KMS-11 (cell line): ENCODE data around the gene BOD1.

Experiments used
- H2AFZ ChIP-seq: fragments of 200-600 bp; sonication (generic); 2 replicates; pipeline ENCODE4 v1.6.1; 2016; ENCODE audit warnings: antibody characterized with exemption, mixed run types, low read depth
- H3K27ac ChIP-seq: fragments of 200-600 bp; sonication (generic); 2 replicates; pipeline ENCODE4 v1.6.1; 2016; ENCODE audit warnings: mild to moderate bottlenecking, mixed run types
- H3K27me3 ChIP-seq: fragments of 200-600 bp; sonication (generic); 2 replicates; pipeline ENCODE4 v1.6.1; 2017; ENCODE audit warnings: mild to moderate bottlenecking, low read depth, mixed run types, moderate library complexity; ENCODE audit not compliant: insufficient read depth
- H3K36me3 ChIP-seq: fragments of 200-600 bp; sonication (generic); 2 replicates; pipeline ENCODE4 v1.6.1; 2017; ENCODE audit warnings: mild to moderate bottlenecking, mixed run types; ENCODE audit not compliant: insufficient read depth
- H3K4me1 ChIP-seq: fragments of 200-600 bp; sonication (generic); 2 replicates; pipeline ENCODE4 v1.6.1; 2016; ENCODE audit warnings: mild to moderate bottlenecking, low read depth, mixed run types; ENCODE audit not compliant: poor library complexity, severe bottlenecking
- H3K4me2 ChIP-seq: fragments of 200-600 bp; sonication (generic); 2 replicates; pipeline ENCODE4 v1.7.0; 2016; ENCODE audit warnings: mild to moderate bottlenecking, mixed run types
- H3K4me3 ChIP-seq: fragments of 200-600 bp; sonication (generic); IDR thresholded peaks from 2 replicates; pipeline ENCODE4 v1.6.1; 2017; ENCODE audit warnings: low read depth, low read length, mixed read lengths; ENCODE audit not compliant: insufficient read depth
- H3K79me2 ChIP-seq: fragments of 200-600 bp; sonication (generic); 2 replicates; pipeline ENCODE4 v1.6.1; 2016; ENCODE audit warnings: low read depth, mixed run types; ENCODE audit not compliant: insufficient read depth
- H3K9ac ChIP-seq: fragments of 200-600 bp; sonication (generic); 2 replicates; pipeline ENCODE4 v1.6.1; 2016; ENCODE audit warnings: mild to moderate bottlenecking, mixed run types
- H4K20me1 ChIP-seq: fragments of 200-600 bp; sonication (generic); 2 replicates; pipeline ENCODE4 v1.6.1; 2016; ENCODE audit warnings: mild to moderate bottlenecking, mixed run types; ENCODE audit not compliant: insufficient read depth
- CTCF ChIP-seq: fragments of 200-600 bp; sonication (generic); conservative IDR thresholded peaks from 2 replicates; pipeline ENCODE4 v1.6.1; 2017; ENCODE audit warnings: low read depth, mild to moderate bottlenecking, antibody characterized with exemption, low read length, moderate library complexity, mixed read lengths

The BOD1 gene

DNA sequence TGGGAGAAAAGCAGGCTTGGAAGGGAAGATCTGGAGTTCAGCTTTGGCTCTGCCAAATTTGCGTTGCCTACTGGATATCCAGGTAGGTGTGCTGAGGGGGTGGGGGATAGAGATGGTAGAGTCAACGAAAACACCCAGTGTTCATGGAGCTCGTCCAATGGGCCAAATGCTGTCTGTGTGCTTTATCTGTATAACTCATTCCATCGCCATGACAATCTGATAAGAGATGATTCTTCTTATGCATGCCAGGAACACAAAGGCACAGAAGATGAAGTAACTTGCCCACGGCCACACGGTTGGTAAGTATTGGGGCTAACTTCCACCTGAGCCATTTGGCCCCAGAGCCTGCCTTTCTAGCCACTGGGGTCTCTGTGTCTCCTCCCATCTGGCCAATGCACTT lies 53.2 kb downstream of the BOD1 start:
- Histone ChIP-seq H3K79me2 (no peaks in the 10 kb centered on the region), H3K4me3 (no peak overlapping the region), H3K36me3 (no peaks in the 10 kb centered on the region), H3K27me3 (no peaks in the 10 kb centered on the region), H2AFZ (no peak overlapping the region), H3K4me1 (no peaks in the 10 kb centered on the region), H3K27ac (no peak overlapping the region), H3K4me2 (no peak overlapping the region), H4K20me1 (no peaks in the 10 kb centered on the region), H3K9ac (no peak overlapping the region)
- TF ChIP-seq CTCF = no peak

DNA sequence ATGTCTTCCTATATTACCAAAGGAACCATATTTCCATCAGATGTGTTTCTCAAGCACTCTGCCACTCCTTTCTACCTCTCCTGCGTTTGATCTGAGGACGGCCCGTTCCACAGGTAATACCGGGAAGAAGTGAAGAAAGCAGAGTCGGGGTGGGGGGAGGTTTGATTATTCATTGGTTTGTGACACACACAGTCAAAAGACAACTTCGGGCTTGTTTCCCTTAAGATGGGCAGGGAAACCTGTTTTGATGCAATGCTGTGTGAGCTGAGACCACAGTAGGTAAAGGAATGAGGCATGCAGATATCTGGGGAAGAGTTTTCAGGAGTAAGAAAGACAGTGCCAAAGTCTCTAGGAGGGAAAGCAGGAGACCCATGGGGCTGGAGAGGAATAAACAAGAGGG lies 54.0 kb downstream of the BOD1 start:
- H3K4me1 ChIP-seq = no peaks in the 10 kb centered on the region
- no peak overlapping the region for H3K27ac ChIP-seq
- no peak overlapping the region for H3K9ac ChIP-seq
- H3K27me3 ChIP-seq = no peaks in the 10 kb centered on the region
- H3K4me3 ChIP-seq = no peak overlapping the region
- no peaks in the 10 kb centered on the region for H4K20me1 ChIP-seq
- TF ChIP-seq CTCF = no peak
- no peaks in the 10 kb centered on the region for H3K36me3 ChIP-seq
- no peak overlapping the region for H2AFZ ChIP-seq
- no peaks in the 10 kb centered on the region for H3K79me2 ChIP-seq
- H3K4me2 ChIP-seq = no peak overlapping the region
